Measurements from ENCODE around the gene DCXR.
A peak's percentile ranks its signal among the peaks of the same experiment; 100 is the strongest.

Gene DCXR

GRCh38 chr17:82008941-82009405 is 28.5 kb downstream of the DCXR start:
- no peak for DNase-seq

GRCh38 chr17:82008258-82008940 is 29.1 kb downstream of the DCXR start:
- no peak for DNase-seq

GRCh38 chr17:82007495-82008257 is 29.8 kb downstream of the DCXR start:
- DNase-seq: no peak

- DNase-seq: no peak
Measured at GRCh38 chr17:82007228-82007494, 30.3 kb downstream of the DCXR start.

GRCh38 chr17:82006468-82007227 is 30.8 kb downstream of the DCXR start:
- no peak for DNase-seq

GRCh38 chr17:82005701-82006348 is 31.7 kb downstream of the DCXR start:
- DNase-seq: no peak

GRCh38 chr17:82004517-82005455 is 32.7 kb downstream of the DCXR start:
- no peak for DNase-seq

- DNase-seq: peak; percentile 75
Measured at GRCh38 chr17:82003411-82004381, 33.8 kb downstream of the DCXR start.

GRCh38 chr17:82001571-82002056 is 35.9 kb downstream of the DCXR start:
- DNase-seq: no peak

GRCh38 chr17:82000803-82001570 is 36.5 kb downstream of the DCXR start:
- no peak for DNase-seq

- no peak for DNase-seq
Measured at GRCh38 chr17:81999976-82000802, 37.3 kb downstream of the DCXR start.

- no peak for DNase-seq
Measured at GRCh38 chr17:81999587-81999975, 37.9 kb downstream of the DCXR start.

- no peak for DNase-seq
Measured at GRCh38 chr17:81998691-81999438, 38.6 kb downstream of the DCXR start.

- DNase-seq: no peak
Measured at GRCh38 chr17:81998212-81998611, 39.3 kb downstream of the DCXR start.

GRCh38 chr17:81996757-81997441 is 40.6 kb downstream of the DCXR start:
- DNase-seq: no peak

- DNase-seq: no peak
Measured at GRCh38 chr17:81996232-81996756, 41.2 kb downstream of the DCXR start.
